GM19035 (cell line): Measurements from ENCODE around the gene SLC22A23.

Source experiments
- ATAC-seq: cut with Tn5 transposase; IDR thresholded peaks from one replicate; pipeline ENCODE4 v1.9.1; 2021; ENCODE audit not compliant: unreplicated experiment

Gene SLC22A23

DNA sequence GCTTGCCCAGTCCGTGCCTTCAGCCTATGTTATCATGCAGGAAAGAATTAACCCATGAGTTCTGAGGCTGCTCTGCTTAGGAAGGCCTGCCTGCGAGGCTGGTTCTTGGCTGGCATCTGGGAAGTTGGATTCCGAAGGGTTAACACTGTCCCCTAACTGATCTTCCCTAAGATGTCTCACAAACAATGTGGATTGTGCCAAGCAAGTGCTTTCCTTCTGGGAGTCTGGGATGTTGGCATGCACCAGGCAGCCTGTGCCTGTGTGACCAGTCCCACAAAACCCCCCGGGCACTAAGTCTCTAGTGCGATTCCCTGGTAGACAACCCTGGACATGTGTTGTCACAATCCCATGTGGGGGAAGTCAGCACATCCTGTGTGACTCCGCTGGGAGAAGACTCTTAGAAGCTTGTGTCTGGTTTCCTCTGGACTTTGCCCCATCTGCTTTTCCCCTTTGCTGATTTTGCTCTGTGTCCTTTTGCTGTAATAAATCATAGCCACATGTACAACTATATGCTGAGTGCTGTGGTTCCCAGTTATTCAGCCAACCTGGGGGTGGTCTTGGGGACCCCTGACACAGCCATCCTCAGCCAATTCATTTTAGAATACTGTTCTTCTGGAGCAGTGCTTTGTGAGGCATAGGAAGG lies 83.8 kb downstream of the SLC22A23 start:
- ATAC-seq: no peak

DNA sequence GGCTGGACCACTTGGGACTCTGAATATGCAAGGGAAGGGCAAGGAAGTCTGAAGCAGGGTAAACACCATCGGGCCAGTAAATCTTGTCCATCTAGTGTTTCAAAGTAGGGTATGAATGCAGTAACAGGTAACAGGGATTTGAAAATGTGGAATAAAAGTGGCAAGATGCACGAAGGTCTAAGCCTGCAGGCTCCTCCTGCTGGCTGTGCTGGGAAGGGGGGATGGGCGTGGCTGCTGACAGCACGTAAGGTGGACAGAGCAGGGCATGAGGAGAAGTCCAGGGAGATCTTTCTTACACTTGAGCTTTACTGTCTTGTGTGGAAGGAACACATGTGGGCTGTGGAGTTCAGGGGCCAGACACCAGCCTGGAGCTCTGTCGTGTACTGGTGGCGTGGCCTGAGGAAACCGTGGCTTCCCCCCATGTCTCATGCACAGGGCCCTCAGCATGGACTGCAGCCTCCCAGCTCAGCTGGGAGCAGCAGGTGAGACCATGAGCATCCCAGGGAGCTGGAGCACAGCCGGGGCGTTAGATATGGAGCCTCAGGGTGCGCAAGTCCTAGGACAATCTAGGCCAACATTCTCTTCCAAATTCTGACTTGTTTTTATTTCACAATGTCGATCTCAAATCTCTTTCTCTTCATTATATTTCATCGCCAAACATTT lies 84.5 kb downstream of the SLC22A23 start:
- no peak for ATAC-seq

DNA sequence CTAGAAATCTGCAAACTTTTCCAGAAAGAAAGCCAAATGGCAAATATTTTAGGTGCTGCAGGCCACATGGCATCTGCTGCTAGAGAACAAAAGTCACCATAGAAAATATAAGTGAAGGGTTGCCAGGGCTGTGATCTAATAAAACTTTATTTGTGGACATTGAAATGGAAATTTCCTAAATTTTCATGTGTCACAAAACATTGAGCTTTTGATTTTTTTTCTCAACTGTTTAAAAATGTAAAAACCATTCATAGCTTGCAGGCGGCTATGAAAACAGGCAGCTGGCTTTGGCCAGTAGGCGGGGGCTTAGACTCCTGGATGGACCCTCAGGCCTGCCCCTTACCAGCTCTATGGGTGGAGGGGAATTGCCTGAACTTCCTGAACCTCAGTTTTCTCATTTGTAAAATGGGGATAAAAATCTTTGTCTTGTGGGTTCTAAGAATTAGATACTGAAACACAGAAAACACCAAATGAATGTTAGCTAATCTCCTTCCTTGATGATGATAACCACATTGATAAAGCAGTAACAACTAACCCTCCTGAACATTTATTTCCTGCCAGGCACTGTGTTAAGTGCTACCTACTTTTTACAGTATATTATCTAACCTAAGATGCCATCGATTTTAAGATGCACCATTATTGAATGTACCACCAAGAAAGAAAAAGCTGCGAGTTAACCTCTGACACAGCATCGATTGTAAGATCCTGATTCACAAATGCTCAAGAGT lies 85.5 kb downstream of the SLC22A23 start:
- ATAC-seq: no peak

DNA sequence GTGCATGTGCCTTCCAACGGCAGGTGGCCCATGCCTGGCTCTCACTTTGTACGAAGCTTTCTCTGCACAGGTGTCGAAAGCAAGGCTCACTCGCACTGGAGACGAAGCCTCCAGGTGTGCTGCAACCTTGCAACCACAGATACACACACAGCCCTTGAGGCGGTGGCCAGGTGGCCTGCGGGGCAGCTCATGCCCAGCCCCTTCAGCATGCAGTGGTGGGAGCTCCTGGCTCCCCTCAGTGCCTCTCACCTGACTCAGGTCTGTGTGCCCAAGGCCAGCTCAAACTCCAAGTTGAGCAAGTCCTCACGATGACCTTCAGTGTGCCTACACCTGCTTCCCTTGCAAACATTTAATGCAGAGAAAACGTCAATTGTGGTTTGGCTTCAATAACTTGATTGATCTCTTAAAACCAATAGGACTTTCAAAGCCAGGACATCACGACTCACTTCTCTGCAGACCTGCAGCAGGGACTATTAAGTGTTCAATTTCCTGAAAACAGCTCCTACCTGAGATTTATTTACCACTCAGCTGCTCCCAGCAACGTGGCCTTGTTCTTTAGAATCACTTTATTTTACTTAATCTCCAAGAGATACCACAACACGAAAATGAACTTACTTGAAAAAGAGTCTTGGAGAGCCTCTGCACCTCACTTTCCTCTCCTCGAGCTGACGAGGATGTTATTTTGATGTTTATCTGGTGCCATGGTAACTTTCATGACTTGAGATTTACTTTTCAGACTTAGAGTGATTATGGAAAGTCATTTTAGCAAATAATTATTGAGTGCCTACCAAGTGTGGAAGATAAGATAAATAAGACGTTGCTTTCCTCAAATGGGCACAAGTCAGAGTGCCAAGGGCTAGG lies 86.3 kb downstream of the SLC22A23 start:
- ATAC-seq: no peak

DNA sequence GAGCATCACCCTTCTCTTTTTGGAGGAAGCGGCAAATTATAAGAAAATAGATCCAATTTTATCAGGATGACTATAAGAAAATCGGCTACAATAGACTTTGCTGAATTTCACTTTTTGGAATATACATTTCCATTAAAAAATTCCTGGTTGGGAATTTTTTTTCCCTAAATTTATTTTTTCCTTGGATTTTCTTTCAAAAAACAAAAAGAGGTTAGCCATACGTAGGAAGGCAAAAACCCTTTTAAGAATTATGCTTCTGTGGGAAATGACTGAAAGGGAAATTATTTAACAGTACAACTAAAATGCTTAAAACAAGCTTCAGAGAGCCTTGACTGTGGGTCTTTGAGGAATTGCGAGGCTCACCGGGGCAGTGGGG lies 86.9 kb downstream of the SLC22A23 start:
- ATAC-seq: no peak

DNA sequence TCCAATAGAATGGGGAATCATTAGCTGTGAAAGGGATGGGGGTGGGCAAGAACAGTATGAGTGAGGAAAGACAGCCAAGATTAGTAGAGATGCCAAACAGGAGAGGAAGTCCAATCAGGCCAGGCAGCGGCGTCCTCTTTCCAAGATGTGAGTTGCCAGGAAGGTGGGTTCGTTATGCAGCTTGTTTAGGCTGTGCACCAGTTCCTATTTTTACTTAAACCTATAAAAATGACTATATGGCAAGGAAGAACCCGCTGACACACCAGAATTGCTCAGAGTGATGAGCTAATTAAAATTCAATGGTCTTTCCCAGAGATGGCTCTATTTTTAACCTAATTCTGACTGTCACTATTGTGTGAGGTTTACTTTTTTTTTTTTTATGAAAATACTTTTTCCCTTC lies 88.2 kb downstream of the SLC22A23 start:
- ATAC-seq: no peak

DNA sequence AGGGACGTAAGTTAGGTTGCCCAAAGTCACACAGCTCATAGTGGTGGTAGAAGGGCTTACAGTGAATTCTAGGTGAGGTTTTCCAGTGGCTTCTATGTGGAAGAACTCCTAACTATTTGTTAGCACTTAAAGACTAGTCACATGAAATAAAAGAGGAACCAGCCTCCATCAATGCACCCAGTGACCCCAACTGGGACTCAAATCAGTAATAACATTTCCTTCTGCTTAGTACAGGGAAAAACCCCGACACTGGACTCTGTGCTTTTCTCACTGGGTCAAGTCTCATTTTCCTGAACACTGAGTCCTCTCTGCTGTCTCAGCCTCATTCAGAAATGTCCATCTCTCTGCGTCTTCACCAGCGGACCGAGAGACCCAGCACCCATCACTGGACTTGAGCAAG lies 89.2 kb downstream of the SLC22A23 start:
- ATAC-seq: no peak

DNA sequence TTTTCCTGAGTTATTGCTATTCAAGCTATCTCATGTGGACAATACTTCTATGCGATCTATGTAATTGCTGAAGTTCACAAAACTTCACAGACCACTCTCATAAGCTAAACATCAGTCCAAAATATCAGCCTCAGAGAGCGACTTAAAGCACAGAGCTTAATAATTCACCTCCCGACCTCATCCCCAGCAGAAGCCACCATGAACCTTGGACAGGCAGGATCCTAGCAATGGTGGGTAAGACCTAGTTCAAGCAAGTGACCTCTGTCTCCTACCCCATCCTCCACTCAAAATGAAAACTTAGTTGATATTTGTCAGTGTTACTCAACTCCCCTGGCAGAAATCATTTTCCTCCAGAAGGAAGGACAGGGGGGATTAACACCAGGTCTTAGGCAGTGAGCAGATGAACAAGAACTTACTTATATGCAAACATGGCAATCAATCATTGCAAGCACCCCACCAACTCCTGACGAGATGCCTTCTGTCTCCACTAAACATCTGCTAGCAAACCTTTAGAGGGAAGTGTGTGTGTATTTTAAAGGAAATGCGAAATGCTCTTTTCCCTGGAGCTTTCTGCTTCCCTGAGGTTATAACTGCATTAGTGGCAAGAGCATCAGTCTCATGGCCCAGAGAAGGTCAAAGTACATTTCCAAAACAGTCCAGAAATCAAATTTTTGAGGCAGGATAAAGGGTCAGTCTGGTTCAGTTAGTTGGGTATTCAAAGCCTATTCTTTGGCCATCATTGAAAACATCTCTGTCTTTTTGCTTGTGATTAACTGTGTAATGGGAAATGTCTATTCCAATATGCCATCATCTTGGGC lies 90.0 kb downstream of the SLC22A23 start:
- ATAC-seq: no peak

DNA sequence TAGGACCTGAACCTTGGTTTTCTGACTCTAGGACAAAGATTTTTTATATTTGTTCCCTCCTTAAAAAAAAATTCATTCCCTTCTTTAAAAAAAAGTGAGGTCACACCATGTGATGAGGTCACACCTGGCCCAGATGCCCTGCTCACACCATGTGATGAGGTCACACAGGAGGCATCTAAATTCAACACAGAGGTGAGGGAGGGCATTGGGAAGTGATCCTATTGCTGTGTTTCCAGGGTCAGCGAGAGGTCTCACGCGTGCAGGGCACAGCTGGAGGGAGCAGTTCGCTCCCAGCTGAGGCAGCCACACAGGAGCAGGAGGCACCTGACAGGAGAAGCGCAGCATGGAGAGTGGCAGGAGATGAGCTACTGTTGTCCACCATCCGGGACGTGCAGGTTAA lies 92.5 kb downstream of the SLC22A23 start:
- no peak for ATAC-seq

DNA sequence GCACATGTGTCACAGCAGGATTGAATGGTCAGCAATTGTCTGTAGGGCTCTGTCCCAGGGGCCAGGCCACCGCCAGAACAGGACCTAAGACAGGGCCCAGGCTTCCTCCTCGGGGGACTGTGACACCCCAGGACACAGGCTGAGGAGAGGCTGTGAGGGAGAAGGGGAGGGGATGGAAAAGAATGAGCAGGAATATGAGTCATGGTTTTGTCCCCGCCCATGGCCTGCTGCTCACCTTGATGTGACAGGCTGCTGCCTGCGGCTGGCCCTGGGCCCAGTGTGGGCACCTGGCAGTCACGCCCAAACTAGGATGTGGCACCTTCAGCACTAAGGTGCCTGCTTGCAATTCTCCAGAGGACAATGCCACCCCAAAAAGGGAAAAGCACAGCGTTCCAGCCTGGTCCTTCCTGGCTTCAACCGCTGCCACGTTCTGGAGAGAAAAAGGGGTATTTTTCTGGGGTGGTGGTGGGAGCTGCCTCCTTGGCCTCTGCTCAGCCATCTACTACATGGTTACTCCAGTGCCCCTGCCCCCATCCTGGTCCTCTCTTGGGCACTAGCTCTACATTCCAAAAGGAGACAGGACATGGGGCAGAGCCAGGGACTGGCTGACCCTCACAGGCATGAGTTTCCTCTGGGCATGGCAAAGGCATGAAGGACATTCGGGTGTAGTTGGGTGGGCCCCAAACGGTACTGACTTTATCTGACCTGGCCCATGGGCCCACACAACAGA lies 93.4 kb downstream of the SLC22A23 start:
- ATAC-seq: no peak

DNA sequence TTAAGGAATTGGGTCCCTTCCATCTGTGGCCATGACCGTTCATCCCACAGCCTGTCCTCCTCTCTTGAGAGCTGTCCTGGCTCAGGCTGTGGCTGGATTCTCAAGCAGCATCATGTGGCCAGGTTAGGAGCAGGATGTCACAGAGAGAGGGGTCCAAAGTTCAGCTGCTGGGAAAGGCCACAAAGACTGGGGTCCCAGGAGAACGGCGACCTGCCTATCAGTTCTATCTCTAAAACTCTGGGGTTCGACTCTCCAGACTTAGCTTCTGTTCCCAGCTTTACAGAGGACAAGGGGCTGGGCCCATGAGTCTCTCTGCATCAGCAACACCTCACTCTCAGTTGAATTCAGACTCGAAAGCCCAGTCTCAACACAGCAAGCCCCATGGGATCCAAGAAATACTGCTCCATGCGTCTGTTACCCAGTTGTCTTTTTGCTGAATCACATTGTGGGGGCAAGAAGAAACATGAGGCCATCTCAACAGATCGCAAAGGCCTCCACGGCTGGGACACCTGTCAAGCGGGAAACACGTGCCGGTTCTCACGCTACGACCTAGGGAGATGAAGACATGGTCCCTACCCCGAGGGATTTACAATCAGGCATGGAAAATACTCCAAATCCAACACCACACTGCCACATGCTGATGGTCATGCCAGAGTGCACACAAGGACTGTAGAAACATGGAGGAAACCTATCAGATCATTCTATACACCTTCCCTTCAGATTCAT lies 95.4 kb downstream of the SLC22A23 start:
- ATAC-seq: no peak

DNA sequence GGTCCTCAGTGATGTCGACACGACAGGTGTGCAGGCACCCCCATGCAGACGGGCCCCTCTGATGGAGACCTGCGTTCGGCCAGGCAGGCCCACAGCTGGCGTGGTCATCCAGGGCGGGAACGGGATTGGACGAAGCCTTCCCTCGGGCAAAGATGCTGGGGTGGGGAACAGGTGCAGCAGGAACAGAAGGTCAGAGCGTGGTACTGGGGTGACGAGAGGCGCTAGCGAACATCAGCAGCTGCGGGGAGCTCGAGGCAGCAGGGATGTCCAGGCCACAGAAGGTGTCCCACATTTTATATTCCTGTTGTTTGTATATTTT lies 96.2 kb downstream of the SLC22A23 start:
- no peak for ATAC-seq

DNA sequence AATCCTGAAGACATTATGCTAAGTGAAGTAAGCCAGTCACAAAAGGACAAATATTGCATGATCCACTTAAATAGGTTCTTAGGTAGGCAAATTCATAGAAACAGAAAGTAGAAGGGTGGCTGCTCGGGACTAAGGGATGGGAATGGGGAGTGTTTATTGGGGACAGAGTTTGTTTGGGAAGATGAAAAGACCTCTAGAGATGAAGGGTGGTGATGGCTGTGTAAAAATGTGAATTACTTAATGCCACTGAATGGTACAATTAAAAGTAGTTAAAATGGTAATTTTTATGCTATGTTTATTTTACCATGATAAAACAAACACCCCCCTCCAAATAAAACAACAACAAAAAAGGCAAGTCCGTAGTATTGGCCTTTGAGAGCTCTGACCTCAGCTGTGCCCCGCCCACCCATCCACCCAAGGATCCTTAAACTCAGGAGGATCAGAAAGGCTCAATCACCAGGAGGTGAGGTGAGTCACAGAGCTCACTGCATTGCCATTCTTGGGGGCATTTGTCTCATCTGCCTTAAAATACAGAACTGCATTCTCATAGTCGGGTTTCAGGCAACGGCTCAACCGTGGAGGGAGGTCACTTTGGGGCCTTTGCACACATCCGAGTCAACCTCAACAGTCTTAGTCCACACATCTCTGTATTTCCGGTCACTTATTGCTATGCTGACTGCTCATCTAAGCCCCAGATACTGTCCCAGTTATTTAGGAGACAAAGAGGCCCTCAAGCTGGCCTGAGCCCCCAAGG lies 96.7 kb downstream of the SLC22A23 start:
- no peak for ATAC-seq

DNA sequence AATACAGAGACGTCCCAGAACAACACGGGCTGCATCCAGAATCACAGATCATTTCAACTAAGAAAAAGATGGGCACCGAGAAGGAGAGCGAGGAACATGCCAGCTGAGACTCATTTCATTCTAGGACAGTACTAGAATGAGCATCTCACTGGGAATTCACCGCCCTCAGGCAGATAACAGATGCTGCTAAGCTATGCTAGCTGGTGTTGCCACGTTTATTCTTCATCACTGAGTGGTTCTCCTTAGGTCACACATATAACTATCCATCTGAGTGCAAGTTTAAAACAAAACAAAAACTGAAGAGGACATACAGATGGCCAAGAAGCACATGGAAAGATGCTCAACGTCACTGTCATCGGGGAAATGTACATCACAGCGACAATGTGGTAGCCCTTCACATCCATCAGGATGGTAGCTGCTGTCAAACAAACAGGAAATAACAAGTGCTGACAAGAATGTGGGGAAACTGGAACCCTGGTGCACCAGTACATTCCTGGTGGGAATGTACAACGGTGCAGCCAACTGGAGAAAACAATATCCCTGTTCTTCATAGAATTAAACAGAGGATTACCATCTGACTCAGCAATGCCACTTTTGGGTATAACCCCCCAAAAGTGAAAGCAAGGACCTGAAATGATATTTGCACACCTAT lies 97.6 kb downstream of the SLC22A23 start:
- ATAC-seq: no peak

DNA sequence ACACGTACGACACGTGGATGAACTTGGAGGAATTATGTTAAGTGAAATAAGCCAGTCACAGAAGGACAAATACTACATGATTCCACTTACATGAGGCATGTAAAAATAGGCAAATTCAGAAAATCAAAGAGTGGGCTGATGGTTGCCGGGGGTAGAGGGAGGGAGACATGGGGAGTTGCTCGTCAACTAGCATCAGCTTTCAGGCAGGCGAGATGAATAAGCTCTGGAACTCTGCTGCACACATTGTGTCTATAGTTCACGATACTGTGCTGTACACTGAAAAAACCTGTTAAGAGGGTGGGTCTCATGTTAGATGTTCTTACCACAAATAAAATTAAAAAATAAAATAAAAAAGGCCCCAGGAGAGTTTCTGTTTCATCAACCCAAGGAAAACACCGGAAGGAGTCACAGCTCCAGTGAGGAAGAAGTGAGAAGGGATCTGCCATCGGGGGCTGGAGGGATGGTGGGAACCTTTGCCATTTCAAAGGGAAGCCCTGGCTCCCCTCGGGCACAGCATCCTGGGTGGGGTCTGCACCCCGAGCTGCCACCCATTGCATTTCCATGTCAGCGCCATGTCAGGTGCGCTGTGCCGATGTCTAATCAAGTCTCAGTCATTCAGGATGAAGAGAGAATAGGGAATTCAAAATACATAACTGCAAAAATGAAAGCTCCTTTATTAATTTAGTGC lies 98.3 kb downstream of the SLC22A23 start:
- ATAC-seq: no peak

DNA sequence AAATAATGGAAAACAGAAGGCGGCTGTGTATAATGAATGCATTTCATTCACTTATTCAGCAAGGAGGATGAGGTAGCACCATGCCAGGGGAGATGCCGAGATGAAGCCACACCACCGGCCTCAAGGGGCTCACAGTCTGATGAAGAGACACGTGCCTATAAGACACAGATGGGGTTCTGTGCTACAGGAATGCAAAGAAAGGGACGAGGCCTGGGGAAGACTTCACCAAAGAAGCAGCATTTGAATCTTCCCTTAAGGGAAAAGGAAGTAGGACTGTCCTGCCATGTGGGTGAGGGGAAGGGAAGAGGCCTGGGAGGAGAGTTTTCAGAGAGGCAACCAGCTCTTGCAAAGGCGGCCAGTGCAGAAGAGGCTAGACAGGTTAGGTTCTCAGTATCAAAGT lies 99.2 kb downstream of the SLC22A23 start:
- ATAC-seq: no peak

DNA sequence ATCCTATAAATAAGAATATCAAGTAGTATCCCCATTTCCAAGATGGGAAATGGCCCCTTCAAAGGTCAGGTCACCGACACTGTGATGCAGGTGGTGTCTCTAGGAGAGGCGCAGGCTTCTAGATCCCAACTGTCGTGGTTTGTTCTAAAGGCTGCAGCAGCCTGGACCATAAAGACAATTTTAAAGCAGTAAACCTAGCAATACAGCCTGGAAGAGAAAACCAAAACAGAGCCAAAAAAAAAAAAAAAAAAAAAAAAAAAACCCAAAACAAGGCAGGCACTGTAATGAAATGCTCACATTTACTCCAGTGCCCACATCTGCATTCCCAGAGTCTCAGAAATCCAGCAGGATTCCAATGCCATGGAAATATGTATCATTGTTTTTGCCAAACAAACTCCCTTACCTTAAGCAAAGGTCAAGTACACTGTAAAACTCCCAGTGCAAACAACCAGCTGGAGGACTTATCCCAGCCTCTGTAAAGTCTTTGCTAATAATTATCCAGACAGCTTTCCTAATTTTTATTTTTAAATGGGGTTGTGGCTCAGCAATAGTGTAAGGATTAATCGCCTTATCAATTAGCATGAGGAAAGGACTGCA lies 99.9 kb downstream of the SLC22A23 start:
- ATAC-seq: no peak
